ENCODE measurements around the gene BICC1. TPM values are rescaled to one million over a fixed set of nuclear protein-coding genes. Genes with fewer than 3 reads are reported as not detected.

The BICC1 gene
- total and polyA plus RNA-seq, 2 donors (not counting 1 experiment from before 2014, with no cell fraction given) = not detected

GRCh38 chr10:58573144-58573543 lies 60.5 kb downstream of the BICC1 start:
- no peak overlapping the region for H3K9ac ChIP-seq (ENCODE audit: low read length)
- no peaks in the 10 kb centered on the region for H3K27me3 ChIP-seq (replicated peaks in 1 of 4; ENCODE audit: control extremely low read depth in 1 of 4, control insufficient read depth in 3 of 4, insufficient read depth in 4 of 4, low read length in 3 of 4)
- H4K20me1 ChIP-seq (ENCODE audit: control insufficient read depth, insufficient read depth, low read length, poor library complexity, severe bottlenecking) = no peaks in the 10 kb centered on the region
- no peaks in the 10 kb centered on the region for H3K9me3 ChIP-seq (ENCODE audit: control extremely low read depth in 1 of 3, control insufficient read depth in 2 of 3, insufficient read depth in 1 of 3, low read length in 2 of 3)
- no peaks in the 10 kb centered on the region for H3K4me1 ChIP-seq (ENCODE audit: control insufficient read depth in 2 of 2, insufficient read depth in 2 of 2, low read length in 2 of 2)
- no peaks in the 10 kb centered on the region for H3K79me2 ChIP-seq (ENCODE audit: control insufficient read depth, insufficient read depth, low read length)
- intact Hi-C loops (cut with micrococcal nuclease) = no loop called here
- Mint-ChIP-seq H3K27me3 (no peaks in the 10 kb centered on the region), H3K4me1 (no peaks in the 10 kb centered on the region), H3K4me3 (no peak overlapping the region), H3K9me3 (ENCODE audit: insufficient read depth) (peaks cover 7% of the 10 kb centered on the region), H3K27ac (no peak overlapping the region)
- no peak overlapping the region for H3K4me2 ChIP-seq (replicated peaks; ENCODE audit: low read depth, low read length, poor library complexity, severe bottlenecking)
- no peak overlapping the region for H3K27ac ChIP-seq (ENCODE audit: low read length in 2 of 2)
- DNase-seq (no peak), ATAC-seq (ENCODE audit: low read depth) (no peak)
- no peaks in the 10 kb centered on the region for H3K36me3 ChIP-seq (replicated peaks in 1 of 2; ENCODE audit: control extremely low read depth in 1 of 2, control insufficient read depth in 1 of 2, extremely low read depth in 1 of 2, insufficient read depth in 2 of 2, low read length in 1 of 2)
- H2AFZ ChIP-seq (ENCODE audit: insufficient read depth, low read depth, low read length, poor library complexity, severe bottlenecking) = no peak overlapping the region
- POLR2A ChIA-PET = no interaction called here
- CTCF ChIA-PET = no interaction called here
- TF ChIP-seq, protein P1, sequence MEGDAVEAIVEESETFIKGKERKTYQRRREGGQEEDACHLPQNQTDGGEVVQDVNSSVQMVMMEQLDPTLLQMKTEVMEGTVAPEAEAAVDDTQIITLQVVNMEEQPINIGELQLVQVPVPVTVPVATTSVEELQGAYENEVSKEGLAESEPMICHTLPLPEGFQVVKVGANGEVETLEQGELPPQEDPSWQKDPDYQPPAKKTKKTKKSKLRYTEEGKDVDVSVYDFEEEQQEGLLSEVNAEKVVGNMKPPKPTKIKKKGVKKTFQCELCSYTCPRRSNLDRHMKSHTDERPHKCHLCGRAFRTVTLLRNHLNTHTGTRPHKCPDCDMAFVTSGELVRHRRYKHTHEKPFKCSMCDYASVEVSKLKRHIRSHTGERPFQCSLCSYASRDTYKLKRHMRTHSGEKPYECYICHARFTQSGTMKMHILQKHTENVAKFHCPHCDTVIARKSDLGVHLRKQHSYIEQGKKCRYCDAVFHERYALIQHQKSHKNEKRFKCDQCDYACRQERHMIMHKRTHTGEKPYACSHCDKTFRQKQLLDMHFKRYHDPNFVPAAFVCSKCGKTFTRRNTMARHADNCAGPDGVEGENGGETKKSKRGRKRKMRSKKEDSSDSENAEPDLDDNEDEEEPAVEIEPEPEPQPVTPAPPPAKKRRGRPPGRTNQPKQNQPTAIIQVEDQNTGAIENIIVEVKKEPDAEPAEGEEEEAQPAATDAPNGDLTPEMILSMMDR (IDR thresholded peaks at IDR 0.05) = no peak
- no peak for TF ChIP-seq EZH2 (IDR thresholded peaks at IDR 0.05; ENCODE audit: borderline replicate concordance, insufficient read depth, low read depth, low read length, poor library complexity, severe bottlenecking)
- 100% methylated on average over 1 of the region's 1 CpG for WGBS (ENCODE audit: insufficient coverage)
- no peak overlapping the region for H3K4me3 ChIP-seq (ENCODE audit: control extremely low read depth in 1 of 5, extremely low read depth in 1 of 5, insufficient read depth in 1 of 5, low read depth in 2 of 5, low read length in 4 of 5)

- no peak overlapping the region for H3K27ac Mint-ChIP-seq
- no CpG with 5 or more reads among the region's 1 CpG for WGBS (ENCODE audit: insufficient coverage)
- Histone ChIP-seq H3K27ac (ENCODE audit: low read length in 2 of 2) (no peak overlapping the region), H3K4me3 (ENCODE audit: control extremely low read depth in 1 of 5, extremely low read depth in 1 of 5, insufficient read depth in 1 of 5, low read depth in 2 of 5, low read length in 4 of 5) (no peak overlapping the region), H3K79me2 (ENCODE audit: control insufficient read depth, insufficient read depth, low read length) (no peaks in the 10 kb centered on the region), H3K4me2 (replicated peaks; ENCODE audit: low read depth, low read length, poor library complexity, severe bottlenecking) (no peak overlapping the region), H2AFZ (ENCODE audit: insufficient read depth, low read depth, low read length, poor library complexity, severe bottlenecking) (no peak overlapping the region), H3K4me1 (ENCODE audit: control insufficient read depth in 2 of 2, insufficient read depth in 2 of 2, low read length in 2 of 2) (no peaks in the 10 kb centered on the region), H3K36me3 (replicated peaks in 1 of 2; ENCODE audit: control extremely low read depth in 1 of 2, control insufficient read depth in 1 of 2, extremely low read depth in 1 of 2, insufficient read depth in 2 of 2, low read length in 1 of 2) (no peaks in the 10 kb centered on the region), H3K9me3 (ENCODE audit: control extremely low read depth in 1 of 3, control insufficient read depth in 2 of 3, insufficient read depth in 1 of 3, low read length in 2 of 3) (no peaks in the 10 kb centered on the region), H4K20me1 (ENCODE audit: control insufficient read depth, insufficient read depth, low read length, poor library complexity, severe bottlenecking) (no peaks in the 10 kb centered on the region), H3K9ac (ENCODE audit: low read length) (no peak overlapping the region), H3K27me3 (replicated peaks in 1 of 4; ENCODE audit: control extremely low read depth in 1 of 4, control insufficient read depth in 3 of 4, insufficient read depth in 4 of 4, low read length in 3 of 4) (no peaks in the 10 kb centered on the region)
- TF ChIP-seq, protein P1 (IDR thresholded peaks at IDR 0.05) = no peak
- TF ChIP-seq EZH2 (IDR thresholded peaks at IDR 0.05; ENCODE audit: borderline replicate concordance, insufficient read depth, low read depth, low read length, poor library complexity, severe bottlenecking) = no peak
- ATAC-seq (ENCODE audit: low read depth) = no peak
- no peaks in the 10 kb centered on the region for H3K4me1 Mint-ChIP-seq
- H3K27me3 Mint-ChIP-seq = no peaks in the 10 kb centered on the region
- POLR2A ChIA-PET = no interaction called here
- no peak overlapping the region for H3K4me3 Mint-ChIP-seq
- no peak for DNase-seq
- CTCF ChIA-PET = no interaction called here
- intact Hi-C loops (cut with micrococcal nuclease) = no loop called here
- peaks cover 7% of the 10 kb centered on the region for H3K9me3 Mint-ChIP-seq (ENCODE audit: insufficient read depth)
These were observed 61.4 kb downstream of the BICC1 start for GRCh38 chr10:58574058-58574457.

Measured in B cell (primary cell).